ENCODE results near the gene MOGAT2.
A peak's percentile ranks its signal among the peaks of the same experiment; 100 is the strongest.
"Not testable (repeated sequence)": the region's sequence is repeated elsewhere in the genome, so short reads cannot be mapped to it uniquely, and the experiment has no call there.

Gene MOGAT2

DNA sequence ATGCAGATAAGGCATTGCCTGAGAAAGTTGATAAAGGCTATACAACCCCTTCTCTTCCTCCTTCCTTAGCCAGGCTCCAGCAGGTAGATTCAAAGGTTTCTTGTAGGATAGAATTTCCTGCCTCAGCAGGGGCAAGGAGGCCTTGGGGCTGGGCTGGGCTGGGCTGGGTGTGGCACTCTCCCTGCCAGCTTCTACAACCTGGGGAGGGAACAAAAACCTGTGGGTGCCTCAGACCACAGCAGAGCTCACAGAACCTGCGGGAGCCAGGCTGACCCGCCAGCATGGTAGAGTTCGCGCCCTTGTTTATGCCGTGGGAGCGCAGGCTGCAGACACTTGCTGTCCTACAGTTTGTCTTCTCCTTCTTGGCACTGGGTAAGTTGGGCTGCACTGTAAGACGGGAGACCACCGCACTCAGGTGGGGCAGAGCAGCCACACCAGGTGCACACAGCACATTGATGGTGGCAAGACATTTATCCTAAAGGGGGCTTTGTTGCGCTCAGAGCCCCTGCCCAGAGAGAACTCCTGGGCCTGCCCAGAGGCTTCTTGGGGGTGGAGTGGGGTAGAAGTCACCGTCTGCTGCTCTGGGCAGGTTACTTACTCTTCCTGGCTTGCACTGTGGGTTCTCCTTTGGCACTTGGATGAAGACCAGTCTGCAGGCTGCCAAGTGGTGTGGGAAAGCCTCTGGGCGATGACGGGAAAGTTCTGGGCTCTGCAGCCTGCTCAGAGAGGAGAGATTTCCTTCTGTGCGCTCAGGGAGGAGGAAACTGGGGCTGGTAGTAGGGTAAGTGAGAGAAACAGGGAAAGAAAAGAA is at the start of gene MOGAT2:
TSS of gene MOGAT2 (plus strand) at position 231 of the 811 bp plus-strand sequence. CDS start at position 282, 51 bp downstream.
- no peak for DNase-seq (ENCODE audit: low read depth, low spot score)

DNA sequence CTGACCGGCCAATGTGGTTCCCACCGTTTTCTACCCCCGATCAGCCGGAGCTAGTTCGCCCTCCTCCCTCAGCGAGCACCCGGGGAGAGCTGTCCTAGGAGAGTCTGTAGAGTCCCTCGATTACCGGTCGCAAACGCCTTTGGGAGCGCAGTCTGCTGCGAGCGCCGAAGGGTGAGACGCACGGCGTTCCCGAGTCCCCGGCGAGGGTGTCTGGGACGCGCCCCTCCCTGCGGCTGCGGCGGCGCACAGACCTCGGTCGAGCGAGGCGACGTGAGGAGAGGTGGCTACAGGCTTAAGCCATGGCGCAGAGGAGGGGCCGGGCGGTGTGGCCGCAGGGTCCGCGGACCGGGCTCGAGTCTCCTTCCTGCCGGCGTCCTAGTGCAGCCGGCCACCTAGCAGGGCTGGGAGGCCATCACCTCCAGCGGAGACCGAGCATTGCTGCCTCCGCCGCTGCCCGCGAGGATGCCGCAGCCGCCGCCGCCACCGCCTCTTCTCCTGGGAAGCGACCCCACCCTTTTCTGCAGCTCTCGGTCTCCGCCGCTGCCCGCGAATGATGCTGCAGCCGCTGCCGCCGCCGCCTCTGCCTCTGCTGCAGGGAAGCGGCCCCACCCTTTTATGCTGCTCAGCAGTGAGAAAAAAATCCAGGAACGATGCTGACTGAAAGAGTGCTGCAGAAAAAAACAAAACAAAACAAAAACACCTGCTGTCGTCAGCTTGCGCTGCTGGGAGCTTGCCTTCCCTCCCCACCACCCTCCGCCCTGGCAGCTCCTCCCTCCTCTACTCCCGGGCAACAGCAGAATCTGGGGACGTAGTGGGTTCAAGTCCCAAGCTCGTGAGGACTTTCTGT is 49.0 kb upstream of the MOGAT2 start, which contains the start of gene MAP6:
TSS of gene MAP6 (minus strand) at position 588 of the 847 bp plus-strand sequence. CDS start 669 bp downstream, outside the sequence.
- no peak for DNase-seq (ENCODE audit: low read depth, low spot score)

DNA sequence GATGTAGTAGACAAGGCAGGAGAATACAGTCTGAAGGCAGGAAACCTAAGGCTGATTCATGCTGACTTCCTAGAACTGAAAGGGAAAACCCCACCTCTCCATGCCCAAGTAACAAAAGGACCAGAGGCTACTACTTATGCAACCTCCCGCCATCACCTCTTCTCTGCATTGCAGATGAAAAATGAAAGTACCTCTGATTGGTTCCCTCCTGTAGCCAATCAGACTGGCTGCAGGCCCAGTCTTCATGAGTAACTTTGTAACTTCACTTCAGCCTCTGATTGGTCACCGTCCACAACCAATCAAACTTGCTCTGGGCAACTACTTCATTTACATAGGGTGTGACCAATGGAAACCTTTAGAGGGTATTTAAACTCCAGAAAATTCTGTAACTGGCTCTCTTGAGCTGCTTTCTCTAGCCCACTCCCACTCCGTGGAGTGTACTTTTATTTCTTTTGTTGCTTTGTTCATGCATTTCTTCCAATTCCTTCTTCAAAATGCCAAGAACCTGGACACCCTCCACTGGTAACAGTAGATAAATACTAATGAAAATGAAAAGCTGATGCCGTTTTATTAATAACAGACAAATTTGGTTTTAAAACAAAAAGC is 43.6 kb upstream of the MOGAT2 start:
- DNase-seq (ENCODE audit: low read depth, low spot score), result no peak

DNA sequence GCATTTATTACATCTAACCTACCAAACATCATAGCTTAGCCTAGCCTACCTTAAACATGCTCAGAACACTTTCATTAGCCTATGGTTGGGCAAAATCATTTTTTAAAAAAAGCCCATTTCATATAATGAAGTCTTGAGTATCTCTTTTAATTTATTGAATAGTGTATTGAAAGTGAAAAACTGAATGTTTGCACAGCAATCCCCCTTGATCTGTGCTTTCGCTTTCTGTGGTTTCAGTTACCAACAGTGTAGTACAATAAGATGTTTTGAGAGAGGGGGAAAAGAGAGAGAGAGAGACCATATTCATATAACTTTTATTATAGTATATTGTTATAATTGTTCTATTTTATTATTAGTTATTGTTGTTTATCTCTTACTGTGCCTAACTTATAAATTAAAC is 40.4 kb upstream of the MOGAT2 start:
- DNase-seq (ENCODE audit: low read depth, low spot score), result no peak

DNA sequence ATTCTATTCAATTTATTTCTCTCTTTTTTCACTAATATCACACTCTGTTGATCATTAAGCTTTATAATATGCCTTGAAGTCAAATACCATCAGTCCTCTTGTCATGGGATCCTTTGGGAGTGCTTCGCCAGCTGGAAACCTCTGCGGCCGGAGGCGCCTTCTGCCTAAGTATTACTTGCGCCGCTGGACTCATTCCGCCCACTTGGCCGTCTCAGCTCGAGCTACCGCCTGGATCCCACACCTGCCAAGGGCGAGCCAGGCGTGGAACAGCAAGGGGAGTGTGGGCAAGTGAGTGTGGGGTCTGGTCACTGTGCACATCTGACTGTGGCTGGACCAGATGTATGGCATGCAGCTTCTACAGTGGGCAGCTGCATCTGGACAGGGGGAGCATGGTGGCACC is 39.7 kb upstream of the MOGAT2 start:
- no peak for DNase-seq (ENCODE audit: low read depth, low spot score)

DNA sequence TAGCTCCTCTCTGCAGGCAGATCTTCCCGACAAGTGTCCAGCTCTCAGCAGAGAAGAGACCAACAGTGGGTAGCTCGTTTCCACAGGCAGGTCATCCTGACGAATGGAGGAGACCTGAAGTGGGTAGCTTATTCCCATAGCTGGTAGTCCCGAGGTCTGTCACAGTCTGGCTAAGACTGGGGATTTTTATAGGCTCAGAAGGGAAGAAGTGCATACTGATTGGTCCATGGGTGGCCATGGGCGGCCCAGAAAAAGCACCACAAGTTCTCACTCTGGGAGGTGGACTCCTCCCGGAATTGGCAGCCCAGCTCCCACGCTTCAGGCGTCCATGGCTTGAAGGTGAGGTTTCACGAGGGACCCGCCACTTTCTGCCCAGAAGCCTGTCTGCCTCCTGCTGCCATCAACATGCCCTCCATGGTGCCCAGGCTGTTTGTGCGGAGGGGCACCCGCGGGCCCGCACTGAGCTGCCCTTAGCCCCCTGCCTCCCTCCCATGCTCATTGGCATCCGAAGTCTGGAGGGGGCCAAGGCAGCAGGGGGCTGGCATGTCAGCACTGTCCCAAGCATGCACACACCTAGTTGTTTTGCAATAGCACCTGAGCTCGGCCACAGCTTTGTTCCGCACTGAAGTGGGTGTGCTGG is 38.9 kb upstream of the MOGAT2 start:
- DNase-seq (ENCODE audit: low read depth, low spot score), result no peak

DNA sequence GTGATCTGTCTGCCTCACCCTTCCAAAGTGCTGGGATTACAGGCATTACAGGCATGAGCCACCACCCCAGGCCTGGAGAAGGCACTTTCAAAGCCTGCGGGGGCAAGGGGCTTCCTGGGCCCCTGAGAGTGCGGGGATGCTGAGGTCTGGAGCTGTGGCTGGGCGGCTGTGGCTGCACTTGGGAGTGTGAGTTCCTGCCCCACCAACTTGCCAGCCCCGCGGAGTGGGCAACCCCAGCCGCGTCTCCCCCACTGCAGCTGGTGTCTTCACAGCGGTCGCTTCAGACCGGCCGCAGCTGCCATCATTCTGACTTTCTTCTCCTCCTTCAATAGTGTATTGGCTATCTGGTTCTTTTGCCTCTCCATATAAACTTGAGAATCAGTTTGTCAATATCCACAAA is 38.1 kb upstream of the MOGAT2 start:
- DNase-seq (ENCODE audit: low read depth, low spot score), result no peak

DNA sequence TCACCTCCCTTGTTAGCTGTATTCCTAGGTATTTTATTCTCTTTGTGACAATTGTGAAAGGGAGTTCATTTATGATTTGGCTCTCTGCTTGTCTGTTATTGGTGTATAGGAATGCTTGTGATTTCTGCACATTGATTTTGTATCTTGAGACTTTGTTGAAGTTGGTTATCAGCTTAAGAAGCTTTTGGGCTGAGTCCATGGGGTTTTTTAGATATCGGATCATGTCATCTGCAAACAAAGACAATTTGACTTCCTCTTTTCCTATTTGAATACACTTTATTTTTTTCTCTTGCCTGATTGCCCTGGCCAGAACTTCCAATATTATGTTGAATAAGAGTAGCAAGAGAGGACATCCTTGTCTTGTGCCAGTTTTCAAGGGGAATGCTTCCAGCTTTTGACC is 33.8 kb upstream of the MOGAT2 start:
- DNase-seq (ENCODE audit: low read depth, low spot score), result not testable (repeated sequence)

DNA sequence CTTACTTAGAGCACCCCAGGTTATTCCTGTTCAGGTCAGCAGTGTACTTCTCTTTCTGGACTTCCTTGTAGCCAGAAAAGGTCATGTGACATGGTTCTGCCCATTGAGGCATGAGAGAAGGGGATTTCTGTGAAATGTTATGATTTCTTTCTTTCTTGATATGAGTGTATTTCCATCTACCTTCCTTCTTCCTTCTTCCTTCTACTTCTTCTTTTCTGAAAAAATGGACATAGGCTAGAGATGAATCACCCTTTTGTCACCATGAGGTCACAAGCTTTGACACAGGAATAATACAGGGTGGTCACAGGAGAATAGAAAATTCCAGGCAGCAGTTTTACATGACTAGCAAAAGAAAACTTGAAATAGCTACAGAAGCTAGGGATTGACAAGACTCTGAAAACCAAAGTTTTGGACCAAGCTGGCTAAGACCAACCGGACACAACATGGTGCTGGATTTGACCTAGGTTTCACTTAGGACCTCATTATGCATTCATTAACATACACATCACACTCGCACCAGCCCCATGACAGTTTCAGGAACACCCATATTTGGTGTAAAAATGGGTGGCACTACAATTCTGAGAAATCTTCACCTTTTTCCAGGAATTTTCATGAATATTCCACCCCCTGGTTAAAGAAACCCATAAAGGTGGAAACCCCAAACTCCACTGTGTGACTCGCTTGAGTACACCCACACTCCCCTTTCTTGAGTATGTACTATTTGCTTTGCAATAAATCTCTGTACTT is 27.6 kb upstream of the MOGAT2 start:
- DNase-seq (ENCODE audit: low read depth, low spot score), result no peak

DNA sequence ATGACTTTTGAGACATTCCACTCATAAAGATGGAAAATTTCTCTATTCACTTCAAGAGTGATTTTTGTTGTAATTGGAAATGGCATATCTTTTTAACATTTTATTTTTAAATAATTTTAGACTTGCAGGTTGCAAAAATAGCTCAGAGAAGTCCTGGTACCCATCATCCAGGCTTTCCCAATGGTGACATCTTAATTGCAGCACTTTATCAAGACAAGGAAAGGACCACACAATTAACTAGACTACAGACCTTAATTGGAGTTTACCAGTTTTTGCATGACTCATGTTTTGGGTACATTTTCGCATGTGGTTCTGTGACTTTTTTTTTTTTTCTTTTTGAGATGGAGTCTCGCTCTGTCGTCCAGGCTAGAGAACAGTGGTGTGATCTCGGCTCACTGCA is 25.8 kb upstream of the MOGAT2 start:
- DNase-seq (ENCODE audit: low read depth, low spot score), result no peak

DNA sequence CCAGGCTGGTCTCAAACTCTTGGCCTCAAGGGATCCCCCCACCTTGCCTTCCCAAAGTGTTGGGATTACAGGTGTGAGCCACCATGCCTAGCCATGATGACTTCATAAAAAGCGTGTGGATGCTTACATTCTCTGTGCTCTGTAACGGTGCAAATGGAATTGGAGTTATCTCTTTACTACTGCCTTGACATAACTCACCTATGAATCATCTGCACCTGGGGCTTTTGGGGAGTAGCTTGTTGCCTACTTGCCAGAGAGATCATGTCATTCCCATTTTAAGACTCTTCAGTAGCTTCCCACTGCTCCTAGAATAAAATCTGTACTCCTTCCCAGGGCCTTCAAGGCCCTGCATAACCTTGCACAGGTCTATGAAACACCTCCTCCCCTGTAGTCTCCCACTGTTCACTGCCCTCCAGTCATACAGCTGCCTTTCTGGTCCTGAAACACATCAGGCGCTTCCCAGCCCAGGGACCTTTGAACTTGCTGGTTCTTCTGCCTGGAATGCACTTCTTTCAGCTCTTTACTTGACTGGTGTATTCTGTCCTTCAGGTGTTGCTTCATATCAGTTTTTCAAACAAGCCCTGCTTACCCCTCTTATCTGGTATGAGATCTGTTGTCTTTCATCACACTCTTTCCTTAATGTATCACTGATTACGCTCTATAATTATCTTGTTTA is 19.6 kb upstream of the MOGAT2 start:
- no peak for DNase-seq (ENCODE audit: low read depth, low spot score)

DNA sequence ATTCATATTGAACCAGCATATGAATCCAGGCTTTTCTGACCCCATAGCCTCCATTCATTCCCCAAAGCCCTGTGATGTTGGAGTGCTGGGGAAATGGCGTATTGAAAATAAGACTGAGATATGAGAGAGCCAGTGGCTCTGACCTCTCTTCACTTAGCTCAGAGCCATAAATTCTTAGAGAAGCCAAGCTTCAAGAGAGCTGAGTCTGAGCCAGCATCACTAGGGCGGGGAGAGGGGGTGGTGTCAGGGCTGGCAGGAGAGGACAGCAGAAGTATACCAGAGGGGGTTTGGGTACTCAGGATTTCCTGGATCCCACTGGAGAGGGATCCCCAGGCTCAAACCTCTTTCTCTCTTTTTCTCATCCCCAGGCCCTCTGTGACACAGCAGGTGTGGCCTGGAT is 16.7 kb upstream of the MOGAT2 start:
- no peak for DNase-seq (ENCODE audit: low read depth, low spot score)

DNA sequence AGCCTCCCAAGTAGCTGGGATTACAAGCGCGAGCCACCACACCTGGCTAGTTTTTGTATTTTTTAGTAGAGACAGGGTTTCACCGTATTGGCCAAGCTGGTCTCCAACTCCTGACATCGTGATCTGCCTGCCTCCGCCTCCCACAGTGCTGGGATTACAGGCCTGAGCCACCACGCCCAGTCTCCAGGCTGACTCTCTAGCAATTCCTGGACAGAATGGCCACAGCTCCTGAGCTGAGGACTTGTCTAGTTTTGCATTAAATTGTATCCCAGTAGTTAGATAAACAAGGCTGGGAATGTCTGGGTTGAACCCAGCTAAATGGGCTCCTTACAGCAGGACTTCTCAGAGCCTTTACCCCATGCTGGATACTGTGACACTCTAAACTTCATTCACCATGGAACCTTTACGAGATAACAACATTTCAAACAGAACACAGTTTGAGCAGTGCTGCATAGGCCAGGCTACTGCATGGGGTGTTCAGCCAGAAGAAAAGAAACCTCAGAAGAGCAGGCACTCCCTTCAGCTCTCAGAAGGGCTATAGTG is 13.9 kb upstream of the MOGAT2 start:
- DNase-seq (ENCODE audit: low read depth, low spot score), result no peak

DNA sequence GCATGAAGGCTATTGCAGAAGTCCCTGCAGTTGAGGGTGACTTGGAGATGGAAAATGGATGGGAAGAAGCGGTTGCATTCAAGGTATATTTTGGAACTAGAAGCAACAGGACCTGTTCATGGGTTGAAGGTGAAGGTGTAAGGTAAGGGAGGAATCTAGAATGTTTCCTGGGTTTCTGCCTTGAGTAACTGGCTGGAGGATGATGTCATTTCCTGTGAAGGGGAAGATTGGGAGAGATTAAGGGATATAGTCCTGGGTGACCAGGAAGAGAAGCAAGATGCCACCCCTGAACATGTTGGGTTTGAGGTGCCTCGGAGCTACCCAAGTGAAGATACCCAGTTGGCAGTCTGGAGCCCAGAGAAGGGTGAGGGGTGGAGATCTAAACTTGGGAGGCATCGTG is 12.1 kb upstream of the MOGAT2 start:
- DNase-seq (ENCODE audit: low read depth, low spot score), result no peak

DNA sequence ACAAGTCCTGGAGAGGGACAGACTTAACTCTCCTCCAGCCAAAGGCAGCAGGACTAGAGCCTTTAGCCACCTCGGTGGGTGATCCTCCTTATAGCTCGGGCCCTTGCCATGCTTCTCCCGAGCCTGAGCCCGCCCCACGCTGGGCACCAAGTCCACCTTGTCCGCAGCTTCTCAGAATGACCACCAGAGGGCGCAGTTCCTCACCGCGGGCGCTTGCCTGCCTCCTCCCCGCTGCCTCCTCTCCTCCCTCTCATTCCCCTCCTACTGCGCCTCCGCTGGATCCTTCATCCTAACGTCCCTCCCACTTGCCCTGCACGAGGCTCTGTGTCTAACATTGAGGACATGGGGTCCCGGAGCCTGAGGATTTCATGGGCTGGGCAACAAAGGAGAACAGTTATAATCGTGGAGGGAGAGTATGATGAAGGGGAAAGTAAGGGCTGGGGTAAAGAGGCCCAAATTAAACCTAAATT is 11.3 kb upstream of the MOGAT2 start:
- peak; percentile 55 for DNase-seq (ENCODE audit: low read depth, low spot score)

DNA sequence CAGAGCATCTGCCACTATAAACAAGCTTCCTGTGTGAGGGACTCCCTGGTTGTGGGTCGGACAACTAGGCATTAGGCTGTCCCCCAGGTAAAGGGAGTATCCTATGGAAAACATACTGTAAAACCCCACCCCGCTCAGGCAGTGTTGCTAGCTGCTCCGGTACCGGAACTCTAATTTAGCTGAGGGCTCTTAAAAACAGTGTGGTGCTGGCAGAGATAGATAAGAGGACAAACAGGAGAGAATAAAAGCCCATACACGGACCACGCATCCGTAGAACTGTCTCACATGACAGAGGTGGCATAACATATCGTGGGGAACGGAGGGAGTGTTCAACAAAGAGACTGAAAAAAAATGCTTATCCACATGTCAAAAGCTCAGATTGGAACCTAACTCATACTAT is 3.4 kb upstream of the MOGAT2 start:
- DNase-seq (ENCODE audit: low read depth, low spot score), result no peak

DNA sequence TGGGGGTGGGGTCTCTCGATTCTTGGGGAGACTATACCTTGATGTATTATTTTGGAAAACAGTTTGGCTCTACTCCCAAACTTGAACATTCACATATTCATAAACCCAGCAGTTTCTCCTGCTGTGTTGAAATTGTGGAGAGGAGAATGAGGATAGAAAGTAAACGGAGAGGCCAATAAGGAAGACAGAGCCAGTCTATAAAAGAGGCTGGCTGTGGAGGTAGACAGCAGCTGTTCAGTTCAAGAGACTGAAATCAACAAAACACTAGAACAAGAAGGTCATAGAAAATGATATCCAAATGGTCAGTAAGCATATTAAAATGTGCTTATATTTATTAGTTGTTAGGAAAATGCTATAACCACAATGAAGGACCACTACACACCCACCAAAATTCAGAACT is 1.9 kb upstream of the MOGAT2 start:
- no peak for DNase-seq (ENCODE audit: low read depth, low spot score)

DNA sequence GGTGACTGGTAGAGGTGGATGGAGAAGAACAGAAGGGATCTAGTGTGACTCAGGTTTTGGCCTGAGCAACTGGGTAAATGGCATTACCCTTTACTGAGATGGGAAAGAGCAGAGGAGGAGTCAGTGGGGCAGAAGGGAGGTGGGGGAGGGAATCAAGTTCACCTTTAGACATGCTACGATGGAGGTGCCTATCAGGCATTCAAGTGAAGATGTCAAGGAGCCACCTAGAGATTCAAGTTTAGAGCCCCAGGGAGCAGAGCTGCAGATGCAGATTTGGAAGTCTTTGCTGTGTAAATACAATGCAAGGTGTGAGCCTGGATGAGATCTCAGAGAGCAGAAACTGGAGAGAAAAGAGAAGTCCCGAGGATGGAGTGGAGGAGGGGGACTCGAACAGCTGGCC is 979 bp upstream of the MOGAT2 start:
- no peak for DNase-seq (ENCODE audit: low read depth, low spot score)

DNA sequence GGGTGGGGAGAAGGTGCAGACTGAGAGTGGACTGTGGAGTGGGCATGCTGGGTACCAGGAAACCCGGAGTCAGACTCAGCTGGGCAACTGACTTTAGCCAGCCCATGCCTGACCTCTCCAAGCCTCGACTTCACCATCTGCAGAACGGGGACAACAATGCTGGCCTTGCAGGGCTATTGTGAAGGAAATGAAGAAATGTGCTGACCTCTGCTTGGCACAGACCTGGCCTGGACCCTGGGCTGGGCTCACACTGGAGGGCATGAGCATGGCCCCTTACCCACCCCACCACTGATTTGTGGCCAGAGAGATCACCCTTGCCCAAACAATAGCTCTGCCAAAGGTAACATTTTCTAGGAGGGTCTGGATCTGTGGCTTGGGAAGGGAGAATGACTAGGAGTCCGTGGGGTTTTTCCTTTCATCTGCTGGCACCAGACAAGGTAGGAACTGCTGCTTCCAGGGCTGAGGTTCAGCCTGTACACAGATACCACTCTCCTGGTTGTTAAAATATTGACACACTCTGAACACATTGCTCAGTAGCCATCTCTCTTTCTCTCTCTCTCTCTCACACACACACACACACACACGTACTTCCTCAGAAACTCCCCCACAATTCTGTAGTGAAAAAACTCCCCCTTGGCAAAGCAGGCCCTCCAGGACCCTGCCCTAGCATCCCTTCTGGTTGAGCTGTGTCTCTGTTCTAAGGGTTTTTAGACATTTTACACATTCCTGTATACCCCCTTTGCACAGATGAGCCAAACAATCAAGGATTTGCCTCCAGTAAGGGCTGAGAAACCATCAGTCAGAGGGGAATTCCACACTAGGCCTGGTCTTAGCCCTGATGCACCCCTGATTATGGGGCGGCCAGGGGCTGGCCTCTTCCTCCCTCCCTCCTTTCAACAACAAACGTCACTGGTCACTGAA is 1.0 kb downstream of the MOGAT2 start:
- DNase-seq (ENCODE audit: low read depth, low spot score), result no peak

All from activated CD4-positive, CD25-positive, alpha-beta regulatory T cell treated with anti-CD3 and anti-CD28 coated beads, Interleukin-2, amount 50 U/mL, for 16 hours (primary cell).